Measurements from ENCODE around the gene SHC4.
"Not testable (repeated sequence)": the region's sequence is repeated elsewhere in the genome, so short reads cannot be mapped to it uniquely, and the experiment has no call there.

SHC4 gene

DNA sequence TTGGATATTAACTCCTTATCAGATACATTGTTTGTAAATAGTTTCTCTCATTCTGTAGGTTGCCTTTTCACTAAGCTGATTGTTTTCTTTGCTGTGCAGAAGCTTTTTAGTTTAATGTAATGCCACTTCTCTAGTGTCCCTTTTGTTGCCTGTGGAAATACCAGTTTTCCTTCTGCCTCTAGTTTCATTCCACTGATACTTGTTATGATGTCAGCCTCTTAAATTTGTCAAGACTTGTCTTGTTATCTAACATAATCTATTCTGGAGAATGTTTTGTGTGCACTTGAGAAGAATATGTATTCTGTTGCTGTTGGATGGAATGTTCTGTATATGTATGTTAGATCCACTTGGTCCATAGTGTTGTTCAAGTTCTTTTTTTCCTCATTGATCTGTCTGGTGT is 134.8 kb downstream of the SHC4 start:
- DNase-seq, result no peak

DNA sequence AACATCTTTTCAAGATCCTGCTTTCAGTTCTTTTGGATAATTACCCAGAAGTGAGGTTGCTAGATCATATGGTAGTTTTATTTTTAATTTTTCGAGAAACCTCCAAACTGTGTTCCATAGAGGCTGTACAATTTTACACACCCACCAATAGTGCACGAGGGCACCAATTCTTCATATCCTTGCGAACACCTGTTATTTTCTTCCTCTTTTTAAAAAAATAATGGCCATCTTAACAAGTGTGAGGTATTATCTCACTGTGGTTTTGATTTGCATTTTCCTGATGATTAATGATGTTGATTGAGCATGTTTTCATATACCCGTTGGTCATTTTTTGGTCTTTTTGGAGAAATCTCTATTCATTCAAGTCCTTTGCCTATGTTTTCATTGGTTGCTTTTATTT is 135.2 kb downstream of the SHC4 start:
- no peak for DNase-seq

DNA sequence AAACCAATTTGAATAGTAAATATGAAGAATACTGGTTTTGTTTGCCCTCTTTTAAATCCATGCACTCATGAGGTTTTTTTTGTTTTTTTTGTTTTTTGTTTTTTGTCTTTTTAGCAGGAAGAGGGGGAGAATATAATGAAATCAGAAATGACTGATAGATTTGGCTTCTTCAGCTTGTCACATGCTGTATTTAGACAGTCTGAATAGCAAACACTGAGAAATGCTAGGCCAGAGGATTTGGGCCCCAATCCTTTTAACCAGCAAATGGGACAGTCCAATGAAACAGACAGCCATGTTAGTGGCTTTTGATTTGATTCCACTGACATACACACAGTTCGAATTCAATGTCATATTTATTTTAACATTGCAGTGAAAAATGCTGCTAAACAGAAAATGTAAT is 138.6 kb downstream of the SHC4 start:
- DNase-seq, result no peak

DNA sequence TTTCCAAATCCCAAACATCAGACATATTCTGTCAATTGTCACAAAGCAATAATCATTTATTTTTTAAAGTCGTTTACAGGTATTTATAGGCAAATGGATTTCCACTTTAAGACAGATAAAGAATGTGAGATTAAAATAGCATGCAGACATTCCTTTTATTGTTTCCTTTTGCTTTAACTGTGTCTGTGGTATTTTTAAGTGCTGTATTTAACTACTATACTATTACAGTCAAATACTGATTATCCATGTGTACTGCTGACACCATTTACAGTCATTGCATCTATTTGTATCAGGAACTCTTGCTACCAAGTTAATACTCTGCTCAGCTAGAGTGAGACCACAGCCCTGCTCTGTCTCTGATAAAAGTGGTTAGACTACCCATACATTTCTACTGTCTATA is 140.0 kb downstream of the SHC4 start:
- no peak for DNase-seq

DNA sequence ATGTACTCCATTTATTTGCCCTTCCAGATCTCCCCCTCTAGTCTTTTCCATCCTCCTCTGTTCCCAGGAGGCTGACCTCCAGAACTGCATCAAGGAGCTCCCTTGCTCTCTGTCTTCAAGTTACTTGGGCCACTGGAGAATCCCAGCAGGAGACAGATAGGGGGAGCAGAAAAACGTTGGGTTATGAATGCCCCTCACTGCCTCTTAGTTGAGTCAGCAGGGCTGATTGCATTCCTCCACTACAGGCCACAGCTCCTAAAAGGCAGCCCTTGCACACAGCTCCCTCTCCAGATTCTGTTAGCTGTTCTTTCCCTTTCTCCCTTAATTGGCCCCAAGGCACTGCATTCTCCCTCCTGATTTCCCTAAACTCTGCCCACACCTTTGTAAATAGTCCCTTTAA is 140.5 kb downstream of the SHC4 start:
- no peak for DNase-seq

DNA sequence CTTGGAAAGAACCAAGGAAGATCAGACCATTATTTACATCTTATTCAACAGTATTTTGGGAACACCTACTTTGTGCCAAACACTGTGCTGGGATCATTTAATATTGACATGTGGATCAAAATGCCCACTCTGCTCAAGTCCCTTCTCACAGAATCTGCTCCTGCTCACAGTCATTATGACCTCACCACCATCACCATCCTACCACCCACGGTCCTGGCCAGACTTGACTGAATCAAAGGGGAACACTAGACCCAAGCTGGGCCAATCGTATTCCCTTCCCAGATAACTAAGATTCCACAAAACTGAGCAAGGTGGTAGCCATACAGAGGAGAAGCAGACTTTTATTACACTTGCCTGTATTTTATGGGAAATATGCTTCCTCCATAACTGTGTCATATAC is 149.4 kb downstream of the SHC4 start:
- DNase-seq, result no peak

DNA sequence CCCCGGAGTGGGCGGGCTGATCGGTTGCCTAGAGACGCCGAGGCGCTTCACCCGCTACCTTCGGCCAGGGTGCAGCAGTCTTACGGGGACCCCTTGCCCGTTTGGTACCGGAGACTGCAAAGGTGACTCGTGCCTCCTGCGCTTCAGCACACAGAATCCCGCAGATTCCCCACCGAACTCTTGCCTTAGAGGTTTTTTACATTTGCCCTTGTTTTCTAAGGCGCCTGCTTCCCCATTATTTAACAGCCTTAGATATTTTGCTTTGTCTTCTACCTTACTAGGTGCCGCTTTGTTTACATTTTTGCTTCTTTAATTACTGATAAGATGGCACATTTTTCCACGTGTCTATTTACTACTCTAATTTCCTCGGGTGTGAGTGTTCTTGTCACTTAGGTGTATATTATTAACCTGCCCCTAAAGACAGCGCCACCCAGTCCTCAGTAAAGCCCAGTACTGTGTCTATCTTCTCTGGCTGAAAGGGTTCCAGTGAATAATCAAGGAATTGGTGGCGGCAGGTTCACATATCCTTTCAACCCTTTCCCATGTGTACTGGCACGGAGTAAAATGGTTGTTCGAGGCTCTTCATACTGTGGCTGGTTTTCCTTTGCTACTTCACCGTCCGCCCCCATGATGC is 152.3 kb downstream of the SHC4 start:
- no peak for DNase-seq

DNA sequence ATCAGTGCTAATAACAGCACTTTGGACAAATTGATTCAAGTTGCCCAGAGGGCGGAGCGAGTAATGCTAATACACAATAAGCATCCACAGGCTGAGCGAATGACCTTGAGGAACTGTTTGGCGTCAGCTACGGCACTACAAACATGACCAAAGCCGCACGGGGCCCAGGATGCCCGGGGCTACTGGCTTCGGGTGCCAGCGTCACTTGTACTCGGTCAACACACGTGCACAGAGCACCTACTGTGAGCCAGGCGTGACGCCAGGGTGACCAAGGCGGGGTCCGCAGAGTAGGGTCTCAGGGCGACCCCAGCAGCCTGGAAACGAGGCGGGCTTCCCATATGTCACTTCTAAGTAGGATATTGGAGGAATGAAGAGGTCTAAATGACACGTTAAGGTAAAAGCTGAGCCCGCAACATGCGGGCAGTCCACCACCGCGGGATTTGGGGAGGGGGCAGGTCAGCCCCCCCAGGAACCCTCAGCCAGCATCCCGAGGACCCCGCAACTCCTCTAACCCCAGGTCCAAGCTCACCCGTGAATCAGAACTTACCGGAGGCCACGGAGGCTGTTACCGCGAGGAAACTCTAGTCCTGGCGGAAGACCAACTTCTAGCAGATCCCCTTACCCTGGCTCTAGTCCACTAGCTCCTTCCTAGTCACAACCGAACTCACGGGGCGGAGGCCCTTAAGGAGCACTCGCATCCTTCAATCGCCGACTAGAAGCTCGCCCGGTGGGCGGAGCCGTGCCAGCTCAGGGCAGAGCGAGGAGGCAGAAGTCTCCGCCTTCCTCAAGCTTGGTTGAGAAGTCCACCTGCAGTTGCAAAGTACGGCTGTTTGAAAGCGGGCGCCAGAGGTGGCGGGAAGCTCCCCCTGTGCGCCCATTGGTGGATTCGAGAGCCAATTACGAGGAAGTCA is 153.1 kb downstream of the SHC4 start, which contains the start of gene CEP152:
CEP152 (minus strand) TSS at position 656 of the 911 bp plus-strand sequence. CDS start 5,420 bp downstream, outside the sequence.
- peak; percentile 99 for DNase-seq

DNA sequence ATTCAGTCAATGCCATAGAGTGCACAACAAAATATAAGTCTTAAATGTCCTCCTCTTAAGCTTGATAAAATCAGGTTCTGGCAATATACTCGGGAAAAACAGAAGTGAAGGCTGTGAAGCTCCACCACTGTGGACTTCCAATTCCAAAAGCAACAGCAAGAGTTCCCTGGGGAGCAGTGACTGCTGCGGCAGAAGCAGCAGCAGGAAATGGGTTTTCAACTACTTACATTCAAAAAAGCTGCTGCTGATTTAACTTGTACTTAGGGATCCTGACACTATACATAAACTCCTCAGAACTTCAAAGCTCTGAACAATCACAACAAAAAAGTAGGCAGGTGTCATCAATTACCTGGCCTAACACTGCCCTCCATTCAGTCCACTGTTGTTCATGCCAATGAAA is 157.6 kb downstream of the SHC4 start:
- DNase-seq, result no peak

DNA sequence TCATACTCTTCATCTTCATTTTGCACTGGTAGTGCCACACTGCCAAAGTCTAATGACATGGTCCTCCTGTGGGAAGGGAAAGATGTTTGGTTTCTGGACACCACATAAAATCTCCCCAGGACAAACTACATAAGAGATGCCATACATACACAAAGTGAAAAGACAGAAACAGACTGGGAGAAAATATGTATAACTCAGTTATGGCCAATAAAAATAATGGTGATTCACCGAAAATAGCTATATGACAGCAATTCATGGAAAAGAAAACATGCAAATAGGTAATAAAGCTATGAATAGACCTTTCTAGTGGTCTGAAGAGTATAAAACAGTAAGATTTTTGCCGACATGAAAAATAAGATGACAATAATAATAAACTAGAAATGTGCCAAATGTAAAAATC is 158.1 kb downstream of the SHC4 start:
- no peak for DNase-seq

DNA sequence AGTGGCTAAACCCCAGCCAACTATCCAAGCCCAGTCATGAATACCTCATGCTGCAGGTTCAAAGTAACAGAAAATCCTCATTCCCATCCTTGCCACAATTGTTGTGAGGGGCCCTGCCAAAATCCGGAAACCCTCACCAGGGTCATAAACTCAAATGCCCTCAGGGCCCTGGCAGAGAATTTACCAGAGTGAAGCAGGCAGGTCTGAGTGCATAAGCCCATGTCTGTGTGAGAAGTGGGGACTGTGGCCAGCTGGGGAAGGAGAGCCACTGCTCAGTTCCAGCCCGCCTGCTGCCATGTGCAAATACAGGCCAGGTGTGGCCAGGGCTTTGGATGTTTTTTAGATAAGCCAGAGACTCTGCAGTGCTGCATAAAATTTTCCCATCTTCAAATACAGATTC is 159.8 kb downstream of the SHC4 start:
- DNase-seq, result no peak

DNA sequence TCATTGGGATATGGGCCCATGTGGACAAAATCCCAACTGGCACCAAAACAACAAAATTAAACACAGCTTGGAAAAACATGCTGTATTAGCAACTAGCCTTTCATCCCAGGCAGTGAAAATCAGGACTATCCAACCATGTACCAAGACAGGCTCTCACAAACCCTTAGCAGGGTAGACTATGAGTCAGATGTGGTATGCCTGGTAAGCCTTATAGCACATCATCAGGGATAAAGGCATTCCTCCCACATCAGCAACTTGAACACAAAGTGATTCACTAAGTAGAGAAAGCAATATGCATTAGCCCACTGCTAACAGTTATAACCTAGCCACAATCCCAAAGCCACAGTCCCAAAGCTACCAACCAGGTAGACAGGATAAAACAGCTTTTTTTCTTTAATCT is 160.9 kb downstream of the SHC4 start:
- no peak for DNase-seq

DNA sequence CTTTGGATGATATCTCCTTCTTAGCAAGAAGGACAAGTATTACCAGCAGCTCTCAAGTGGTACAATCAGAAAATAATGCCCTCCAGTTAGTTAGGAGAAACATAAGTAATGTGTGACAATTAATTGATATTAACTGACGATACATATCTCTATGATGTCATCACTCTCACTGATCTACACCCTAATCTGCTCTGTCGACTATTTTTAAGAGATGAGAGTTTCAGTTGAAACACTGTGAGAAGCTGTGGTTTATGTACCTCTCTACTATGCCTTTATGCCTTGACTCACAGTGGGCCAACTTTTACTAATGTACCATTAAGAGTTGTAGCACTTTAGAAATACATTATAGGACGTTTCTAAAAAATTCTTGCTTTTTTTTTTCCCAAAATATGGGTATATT is 161.5 kb downstream of the SHC4 start:
- DNase-seq, result no peak

DNA sequence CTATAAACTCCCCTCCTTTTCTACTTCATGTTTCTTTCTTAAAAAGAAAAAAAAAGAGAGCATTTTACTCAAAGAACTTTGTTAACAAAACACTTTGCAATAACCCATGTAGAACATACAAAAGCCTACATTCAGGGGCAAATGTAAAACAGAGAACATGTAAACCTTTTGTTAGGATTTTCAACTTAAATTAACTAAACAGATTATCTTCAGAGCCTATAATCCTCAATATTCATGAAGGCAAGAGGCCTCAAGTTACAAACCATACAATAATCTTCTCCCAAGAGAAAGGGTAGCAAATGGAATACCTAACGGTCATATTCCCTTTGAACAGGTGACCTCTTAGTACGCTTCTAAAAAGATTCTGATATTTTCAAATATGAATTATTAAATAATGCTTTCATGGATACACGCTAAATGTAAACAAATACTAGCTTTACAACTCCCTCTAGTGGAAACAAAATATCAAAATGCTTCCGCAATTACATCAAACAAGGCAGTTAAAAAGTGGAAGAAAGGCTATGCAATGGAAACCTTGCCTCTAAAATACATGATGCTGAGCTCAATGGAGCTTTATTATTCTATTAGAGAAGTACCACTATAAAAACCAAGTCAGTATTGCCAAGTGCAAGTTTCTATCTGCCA is 162.8 kb downstream of the SHC4 start:
- DNase-seq, result no peak

DNA sequence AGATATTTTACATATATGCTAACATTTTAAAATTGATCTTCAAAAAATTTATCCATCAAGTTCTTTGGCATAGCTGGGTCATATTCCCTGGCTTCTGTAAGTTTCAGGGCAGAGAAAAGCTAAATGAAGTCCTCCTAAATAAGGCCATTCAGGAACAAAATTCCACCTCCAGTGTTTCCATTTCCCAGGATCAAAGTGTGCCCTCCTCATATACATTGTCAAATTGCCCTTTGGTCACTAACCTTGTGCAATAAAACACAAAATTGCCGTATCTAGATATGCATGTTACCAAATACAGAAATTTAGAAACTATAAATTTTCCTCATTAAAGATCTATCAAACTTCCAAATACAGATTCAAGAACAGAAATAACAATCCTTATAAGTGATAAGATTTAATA is 163.5 kb downstream of the SHC4 start:
- no peak for DNase-seq

DNA sequence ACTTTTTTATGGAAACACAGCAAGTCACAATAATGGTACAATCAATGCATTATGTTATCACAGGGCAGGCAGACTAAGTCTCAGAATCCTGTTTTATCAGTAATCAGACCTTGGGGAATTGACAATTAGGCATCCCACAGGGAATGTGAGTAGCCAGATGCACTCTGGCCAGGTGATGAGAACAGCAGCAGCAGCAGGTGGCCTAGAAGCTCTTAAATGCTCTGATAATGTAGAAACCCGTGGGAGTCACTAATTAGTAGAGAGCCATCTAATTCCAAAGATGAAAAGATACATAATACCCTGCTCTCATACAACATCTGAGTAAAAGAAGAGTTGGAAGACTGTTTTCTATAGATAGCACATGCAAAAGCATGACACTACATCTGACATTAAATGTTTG is 165.4 kb downstream of the SHC4 start:
- no peak for DNase-seq

DNA sequence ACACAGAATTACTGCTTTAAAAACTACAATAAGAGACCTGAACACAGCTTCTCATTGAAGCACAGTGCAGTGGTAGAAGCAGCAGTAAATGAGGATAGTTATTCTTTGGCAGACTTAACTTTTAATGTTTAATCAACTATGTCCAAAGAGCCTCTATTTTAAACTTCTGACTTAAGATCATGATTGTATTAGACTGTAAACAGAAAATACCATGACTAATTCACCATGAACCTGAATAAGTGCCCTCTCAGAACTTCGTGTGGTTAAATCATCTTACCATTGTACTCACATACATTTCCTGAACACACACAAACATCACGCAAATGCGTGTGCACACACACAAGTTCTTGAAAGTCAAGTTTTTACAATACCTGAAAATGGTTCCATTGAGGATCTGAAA is 166.8 kb downstream of the SHC4 start:
- DNase-seq, result no peak

DNA sequence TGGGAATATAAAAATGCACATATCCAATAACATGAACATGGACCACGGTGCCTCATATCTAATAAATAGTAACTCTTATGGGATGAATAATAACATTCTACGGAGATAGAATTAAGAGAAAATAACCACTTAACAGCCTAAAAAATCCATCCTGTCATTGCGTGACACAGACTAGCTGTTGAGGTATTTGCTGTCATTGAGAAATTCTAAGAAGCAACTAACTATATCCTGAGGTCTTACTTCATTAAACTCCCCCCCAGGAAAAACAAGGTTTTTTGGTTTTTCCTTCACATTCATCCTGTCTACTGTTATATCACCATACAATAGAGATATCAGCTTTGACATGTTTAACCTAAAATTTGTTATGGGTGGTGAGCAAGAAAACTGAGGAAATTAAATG is 167.2 kb downstream of the SHC4 start:
- DNase-seq, result no peak

DNA sequence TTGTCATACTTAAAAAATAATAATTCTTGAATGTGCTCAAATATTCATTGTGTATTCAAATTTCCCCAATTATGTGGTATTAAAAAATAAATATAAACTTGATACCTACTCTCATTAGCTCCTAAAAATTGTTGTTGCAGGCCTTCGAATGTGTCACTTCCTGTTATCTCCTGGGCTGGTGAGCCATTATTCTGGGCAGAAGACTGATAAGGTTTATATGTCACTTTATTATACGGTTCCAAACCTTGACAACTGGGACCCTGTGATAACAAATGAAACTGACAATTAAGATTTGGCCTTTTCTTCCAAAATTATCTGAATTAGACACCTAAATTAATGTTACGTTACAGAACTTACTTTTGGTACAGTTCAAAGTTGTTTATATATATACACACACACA is 167.8 kb downstream of the SHC4 start:
- DNase-seq, result no peak

DNA sequence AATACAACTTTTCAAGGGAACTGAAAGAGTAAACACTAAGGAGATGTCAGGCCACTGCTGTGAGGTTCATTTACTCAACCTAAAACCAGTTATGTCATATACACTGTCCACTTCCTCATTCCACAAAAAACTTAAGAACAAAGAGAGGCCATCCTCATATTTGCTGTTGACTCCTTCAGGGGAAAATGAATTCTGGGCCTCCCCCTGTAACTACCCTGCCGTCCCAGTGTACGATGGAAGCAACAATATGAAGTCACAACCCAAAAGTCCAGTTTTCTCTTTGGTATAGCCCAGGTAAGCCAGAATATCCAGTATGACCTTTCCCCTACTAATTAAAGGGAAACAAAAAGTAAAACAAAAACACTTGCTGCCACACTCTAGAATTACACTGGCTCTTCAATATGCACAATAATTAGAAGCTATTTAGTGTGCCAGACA is 169.0 kb downstream of the SHC4 start:
- no peak for DNase-seq

DNA sequence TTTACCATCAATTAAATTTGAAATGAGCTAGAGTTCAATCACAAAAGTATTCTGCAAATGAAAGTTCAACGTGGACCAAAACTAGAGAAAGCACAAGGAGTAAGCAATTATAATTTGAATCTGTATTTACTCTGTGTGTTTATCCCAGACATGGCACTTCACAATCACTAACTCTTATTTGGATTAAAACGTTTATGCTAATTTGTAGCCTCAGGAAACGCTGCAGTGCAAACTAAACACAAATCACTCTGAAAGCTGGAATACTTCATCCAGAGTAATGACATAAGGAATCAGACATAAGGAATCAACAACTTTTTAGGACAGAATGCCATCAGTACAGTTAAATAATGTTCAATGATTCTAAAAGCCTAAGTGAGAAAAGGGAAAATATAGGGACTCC is 171.3 kb downstream of the SHC4 start:
- no peak for DNase-seq

DNA sequence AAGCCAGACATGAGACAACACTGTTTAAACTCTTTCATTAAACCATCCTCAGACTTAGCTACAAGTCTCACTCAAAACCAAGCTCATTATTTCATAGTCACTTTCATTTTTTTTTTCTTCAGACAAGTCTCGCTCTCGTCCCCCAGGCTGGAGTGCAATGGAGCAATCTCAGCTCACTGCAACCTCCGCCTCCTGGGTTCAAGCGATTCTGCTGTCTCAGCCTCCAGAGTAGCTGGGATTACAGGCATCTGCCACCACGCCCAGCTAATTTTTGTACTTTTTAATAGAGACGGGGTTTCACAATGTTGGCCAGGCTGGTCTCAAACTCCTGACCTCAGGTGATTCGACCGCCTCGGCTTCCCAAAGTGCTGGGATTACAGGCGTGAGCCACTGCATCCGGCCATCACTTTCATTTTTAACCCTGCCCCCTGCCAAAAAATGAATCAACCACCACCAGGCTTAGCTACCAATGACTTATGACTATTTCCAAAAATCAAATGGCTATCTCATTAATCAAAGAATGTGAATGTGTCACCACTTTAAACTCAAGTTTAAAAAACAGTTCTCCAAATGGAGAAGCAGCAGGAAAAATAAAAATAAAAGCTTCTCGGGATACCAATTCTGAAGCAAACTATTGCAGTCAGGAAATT is 173.1 kb downstream of the SHC4 start:
- DNase-seq, result not testable (repeated sequence)

DNA sequence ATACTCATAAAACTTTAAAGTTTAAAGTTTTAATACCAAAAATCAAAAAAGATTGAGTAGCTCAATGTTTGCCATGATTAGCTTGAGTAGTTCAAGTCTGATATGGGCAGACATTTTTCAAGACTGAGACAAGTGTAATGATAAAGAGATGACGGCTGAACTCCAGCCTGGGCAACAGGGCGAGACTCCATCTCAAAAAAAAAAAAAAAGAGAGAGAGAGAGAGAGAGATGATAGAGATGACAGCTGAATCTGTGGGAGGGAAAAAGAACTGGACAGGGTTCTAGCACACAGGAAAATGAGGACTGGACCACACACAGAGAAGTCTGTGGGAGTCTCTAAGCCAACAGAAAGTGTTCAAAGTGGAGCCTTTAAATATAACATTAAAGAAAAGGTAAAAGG is 178.0 kb downstream of the SHC4 start:
- DNase-seq, result no peak
